RPMI7951 (cell line): ENCODE data around the gene NELL1. TPM values are rescaled to one million over a fixed set of nuclear protein-coding genes. Genes with fewer than 3 reads are reported as not detected.

Experiments
- DNase-seq: peaks from one replicate; pipeline ENCODE4 v3.0.0-alpha.2; 2012; ENCODE audit warnings: low read depth
- total RNA-seq: library from RNA; depleted of rRNA; stranded (reverse); fragments of >200 nt; shearing (Covaris generic); gene quantifications from 2 replicates; pipeline ENCODE4 v1.2.3, GENCODE V29; 2014; rRNA removed

The NELL1 gene
- total RNA-seq = 0.12 TPM in 1 of 2 replicates, not detected in the other

DNA sequence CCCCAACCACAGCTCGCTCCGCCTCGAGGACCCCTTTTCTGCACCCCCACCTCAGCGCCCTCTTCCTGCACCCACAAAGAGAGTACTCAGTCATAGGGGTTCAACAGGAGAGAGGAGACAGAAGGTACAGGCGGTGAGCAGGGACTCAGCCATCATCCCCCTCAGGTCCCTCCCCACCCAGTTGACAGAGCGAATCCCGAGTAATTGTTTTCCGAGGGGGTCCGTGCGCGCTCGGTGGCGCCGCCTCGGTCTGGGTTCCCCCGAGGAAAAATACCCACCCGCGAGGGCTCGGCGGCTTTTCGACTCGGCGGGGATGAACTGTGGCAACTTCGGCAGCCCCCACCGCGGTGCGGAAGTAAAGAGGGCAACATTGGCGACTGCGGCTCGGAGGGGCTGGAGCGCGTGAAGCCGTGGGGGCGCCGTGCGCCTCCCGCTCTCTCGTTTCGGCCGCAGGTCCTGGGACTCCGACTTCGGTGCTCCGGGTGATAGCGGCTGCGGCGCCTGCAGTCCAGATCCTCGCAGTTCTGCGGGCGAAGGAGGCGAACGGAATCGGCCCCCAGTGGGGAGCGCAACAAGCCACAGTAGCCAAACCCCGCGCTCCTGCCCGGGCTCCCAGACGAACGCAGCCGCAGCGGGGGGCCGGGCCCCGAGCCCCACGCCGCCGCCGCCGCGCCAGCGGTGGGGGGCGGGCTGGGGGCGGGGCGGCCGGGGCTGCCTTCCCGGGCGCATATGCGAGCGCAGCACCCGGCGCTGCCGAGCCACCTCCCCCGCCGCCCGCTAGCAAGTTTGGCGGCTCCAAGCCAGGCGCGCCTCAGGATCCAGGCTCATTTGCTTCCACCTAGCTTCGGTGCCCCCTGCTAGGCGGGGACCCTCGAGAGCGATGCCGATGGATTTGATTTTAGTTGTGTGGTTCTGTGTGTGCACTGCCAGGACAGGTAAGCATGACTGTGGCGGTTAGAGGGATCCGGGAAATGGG is at the start of gene NELL1:
Gene NELL1, plus strand, starts transcription at position 743 of the 976 bp plus-strand sequence.
- no peak for DNase-seq

GRCh38 chr11:20620988-20621387 is 48.4 kb upstream of the NELL1 start:
- DNase-seq = no peak

DNA sequence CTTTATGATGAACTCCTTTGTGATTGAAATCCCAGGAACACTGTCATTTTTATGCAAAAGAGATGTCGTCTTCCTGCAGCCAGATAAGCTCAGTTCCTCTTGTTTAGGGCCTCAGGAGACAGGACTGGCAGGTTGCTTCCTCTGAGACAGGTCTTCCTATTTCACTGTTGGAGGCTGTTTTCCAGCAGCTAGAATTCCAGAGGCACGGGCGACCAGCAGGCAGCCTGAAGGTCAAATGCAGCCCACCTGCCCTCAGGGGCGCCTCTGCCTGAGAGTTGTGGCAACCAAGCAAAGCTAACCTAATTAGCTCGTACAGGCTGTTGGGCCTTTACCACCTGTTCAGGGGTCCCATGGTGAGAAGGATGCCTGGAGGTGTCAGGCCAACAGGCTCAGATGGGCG is 47.7 kb upstream of the NELL1 start:
- DNase-seq = no peak

DNA sequence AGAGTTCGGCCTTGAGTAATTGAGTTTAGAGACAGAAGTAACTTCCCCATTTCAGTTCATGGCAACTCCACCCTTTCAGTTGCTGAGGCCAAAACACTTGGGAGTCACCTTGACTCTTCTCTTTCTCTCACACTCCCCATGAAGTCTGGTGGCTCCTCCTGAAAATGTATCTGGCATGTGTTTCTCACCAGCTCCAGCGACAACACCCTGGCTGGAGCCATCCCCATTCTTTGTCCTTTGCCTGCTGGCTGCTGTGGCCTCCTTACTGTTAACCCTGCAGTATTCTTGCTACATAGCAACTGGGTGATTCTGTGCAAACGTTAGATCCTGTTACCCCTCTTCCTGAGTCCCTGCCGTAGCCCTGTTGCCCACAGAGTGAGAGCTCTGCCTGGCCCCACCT is 46.1 kb upstream of the NELL1 start:
- DNase-seq = no peak

DNA sequence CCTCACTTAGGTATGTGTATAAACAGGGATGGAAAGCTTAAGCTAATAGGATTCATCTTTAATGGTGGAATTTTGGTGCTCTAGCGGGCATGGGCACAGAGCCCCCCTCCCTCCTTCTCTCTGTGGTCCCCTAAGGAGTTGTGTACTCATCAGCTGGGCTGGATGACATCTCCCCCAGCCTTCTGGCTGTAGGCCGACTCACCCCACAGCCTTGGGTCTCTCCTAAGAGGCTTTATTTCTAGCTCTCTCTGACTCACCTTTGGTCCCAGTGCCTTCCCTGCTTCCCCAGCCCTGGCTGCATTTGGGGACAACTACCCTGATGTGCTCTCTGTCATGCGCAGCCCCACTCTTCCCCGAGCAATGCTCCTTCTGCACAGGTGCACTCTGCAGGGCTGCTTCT is 43.1 kb upstream of the NELL1 start:
- DNase-seq = no peak

DNA sequence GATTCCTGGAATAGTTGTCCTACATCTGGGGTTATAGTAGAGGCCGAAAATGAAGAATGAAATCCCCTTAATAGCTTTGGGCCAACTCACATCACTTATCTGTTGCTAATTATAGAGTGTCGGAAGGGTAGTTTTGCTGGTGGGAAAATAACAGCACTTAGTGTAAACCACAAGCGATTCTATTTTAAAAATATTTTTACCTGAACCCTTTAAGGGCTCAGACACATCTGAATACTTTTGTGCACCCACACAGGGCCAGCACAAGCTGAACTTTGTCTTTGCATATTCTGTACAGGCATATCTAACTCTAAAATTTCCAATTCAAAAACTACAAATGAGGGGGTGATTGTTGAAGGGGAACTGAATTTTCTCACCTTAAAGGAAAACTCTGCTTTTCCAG is 42.4 kb upstream of the NELL1 start:
- no peak for DNase-seq

DNA sequence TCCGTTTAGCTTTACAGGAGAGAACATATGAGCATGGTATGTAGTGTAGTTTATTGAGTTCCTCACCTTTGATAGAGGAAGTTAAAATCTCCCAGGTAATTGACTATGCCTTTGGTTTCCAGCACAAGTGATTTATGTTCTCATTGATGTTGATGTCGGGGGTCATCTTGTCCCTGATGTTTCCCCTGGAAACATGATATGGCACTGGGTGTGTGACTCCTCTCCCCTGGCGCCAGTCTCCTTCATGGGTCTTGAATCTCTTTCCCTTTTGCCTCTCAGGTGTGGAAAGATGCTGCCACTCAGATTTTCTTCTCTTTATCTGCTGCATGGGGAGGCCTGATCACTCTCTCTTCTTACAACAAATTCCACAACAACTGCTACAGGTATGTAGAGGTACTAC is 41.7 kb upstream of the NELL1 start:
- no peak for DNase-seq

DNA sequence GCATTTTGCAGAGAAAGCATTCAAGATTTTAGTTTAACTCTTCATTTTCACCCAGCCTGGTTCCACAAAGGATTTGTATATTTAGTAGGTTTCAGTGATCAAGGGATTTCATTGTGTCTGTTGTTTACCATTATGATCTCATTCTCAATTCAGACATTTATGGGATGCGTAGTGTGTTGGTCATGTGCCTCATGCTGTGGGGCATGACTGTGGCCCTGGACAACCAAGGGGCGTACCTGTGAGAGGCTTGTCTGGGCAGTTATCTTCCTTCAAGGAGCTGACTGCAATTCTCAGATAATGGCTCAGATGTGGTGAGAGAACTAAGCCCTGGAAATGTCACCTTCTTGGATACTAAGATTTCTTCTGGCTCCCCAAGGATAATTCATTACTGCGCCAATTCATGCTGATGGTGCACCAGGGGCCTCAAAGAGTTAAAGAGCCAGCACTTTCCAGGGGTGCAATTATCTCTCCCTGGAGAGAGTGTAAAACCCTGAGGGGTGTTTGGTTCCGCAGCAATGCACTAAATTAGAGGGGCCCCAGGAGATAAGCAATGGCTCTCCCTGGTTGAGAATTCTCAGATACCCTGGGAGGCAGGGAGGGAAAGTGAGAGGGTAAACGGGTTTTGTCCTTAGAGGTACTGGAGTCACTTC is 37.7 kb upstream of the NELL1 start:
- no peak for DNase-seq

DNA sequence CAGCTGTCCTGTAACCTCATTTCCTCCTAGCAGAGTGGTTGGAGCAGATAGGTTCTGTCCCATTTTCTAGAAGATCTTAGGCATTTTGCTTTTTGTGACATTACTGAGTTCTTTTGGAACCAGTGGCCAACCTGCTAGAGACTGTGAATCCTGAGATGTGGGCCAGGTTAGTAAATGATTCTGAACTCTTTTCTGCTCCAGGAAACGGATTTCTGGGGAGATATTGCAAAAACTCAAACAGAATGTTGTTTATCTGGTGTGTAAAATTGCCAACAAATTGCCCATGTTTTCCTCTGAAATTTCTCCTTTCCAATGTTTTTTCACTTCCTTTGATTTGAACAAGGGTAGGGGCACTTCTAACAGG is 37.2 kb upstream of the NELL1 start:
- DNase-seq = no peak

- DNase-seq = no peak
Observed at GRCh38 chr11:20634044-20634443, 35.3 kb upstream of the NELL1 start.

DNA sequence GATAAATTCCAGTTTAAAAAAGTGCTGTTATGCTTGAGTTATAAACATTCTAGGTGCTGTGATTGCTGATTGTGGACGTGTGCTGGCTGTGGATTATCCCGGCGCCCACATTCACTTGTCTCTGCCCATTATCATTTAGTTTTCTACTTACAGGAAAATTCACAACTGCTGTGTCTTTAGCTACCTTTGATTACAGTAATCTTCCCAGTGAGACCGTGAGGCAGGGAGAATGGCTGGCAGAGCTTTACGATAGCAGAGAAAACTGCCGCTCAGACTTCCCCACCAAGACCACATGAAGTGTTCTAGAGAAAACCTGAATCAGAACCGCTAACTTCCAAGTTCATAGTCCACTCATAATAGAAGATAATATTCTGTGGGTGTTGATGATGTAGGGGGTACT is 34.6 kb upstream of the NELL1 start:
- DNase-seq = no peak

GRCh38 chr11:20638074-20638473 is 31.3 kb upstream of the NELL1 start:
- DNase-seq = no peak

DNA sequence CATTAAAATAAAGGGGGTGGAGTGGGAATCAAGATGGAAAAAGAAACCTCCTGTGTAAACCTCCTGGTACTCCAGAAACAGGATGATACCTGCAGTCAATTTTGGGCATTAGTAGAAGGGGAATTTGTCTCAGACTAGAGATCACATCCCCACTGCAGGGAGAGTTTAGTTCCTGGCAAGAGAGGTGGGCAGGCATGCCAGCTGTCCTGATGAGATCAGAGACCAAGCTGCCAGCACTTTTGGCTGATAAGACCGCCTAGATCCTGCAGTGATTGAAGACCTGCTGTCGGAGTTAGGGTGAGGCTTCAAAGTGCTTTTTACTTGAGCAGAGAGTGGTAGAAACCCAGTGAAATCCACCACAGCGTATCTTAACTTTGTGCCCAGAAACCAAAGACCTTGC is 29.7 kb upstream of the NELL1 start:
- no peak for DNase-seq

- DNase-seq = no peak
Observed at GRCh38 chr11:20640401-20640800, 29.0 kb upstream of the NELL1 start.

DNA sequence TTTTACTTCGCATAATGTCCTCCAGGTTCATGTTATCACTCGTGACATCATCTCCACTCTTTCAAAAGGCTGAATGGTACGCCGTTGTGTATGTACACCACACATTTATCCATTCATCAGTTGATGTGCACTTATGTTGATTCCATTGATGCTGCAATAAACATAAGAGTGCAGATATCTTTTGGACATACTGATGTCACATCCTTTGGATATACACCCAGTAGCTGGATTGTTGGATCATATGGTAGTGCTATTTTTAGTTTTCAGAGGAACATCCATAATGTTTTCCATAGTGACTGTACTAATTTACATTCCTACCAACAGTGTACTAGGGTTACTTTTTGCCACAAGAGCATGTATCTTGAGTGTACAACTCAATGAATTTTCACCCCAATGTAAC is 25.0 kb upstream of the NELL1 start:
- DNase-seq = no peak

GRCh38 chr11:20647976-20648565 is 21.3 kb upstream of the NELL1 start:
- DNase-seq = peak; percentile 32

GRCh38 chr11:20652150-20652806 is 17.1 kb upstream of the NELL1 start:
- no peak for DNase-seq

GRCh38 chr11:20654038-20654437 is 15.3 kb upstream of the NELL1 start:
- no peak for DNase-seq

GRCh38 chr11:20656901-20657300 is 12.5 kb upstream of the NELL1 start:
- DNase-seq = no peak

DNA sequence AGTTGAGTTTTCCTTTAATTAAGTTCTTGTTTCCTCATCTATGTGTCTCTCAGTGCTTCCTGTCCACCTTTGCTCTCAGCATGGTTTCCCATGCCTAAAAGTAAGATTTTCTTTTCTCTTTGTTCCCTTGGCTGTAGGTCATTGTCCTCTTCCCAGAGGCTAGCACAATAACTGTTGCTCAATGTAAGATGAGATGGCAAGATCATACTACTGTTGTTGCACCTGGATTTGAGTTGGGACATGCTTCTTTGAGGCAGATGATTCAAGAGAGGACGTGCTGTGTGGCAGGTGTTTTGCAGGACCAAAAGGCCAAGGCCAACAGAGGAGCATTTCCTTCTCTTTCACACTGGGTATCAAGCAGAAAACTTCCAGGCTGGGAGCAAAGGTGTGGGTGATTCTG is 11.3 kb upstream of the NELL1 start:
- no peak for DNase-seq

- no peak for DNase-seq
Observed at GRCh38 chr11:20661445-20661844, 7.9 kb upstream of the NELL1 start.

- DNase-seq = no peak
Observed at GRCh38 chr11:20661850-20662249, 7.5 kb upstream of the NELL1 start.
